ENCODE results near the gene SLC6A9.

- TF ChIP-seq EZH2 (IDR thresholded peaks at IDR 0.05; ENCODE audit: borderline replicate concordance, low read length): no peak
- no peak for TF ChIP-seq CTCF (conservative IDR thresholded peaks at IDR 0.05 in 1 of 2, IDR thresholded peaks at IDR 0.05 in 1 of 2; ENCODE audit: extremely low read depth in 1 of 2, insufficient read depth in 1 of 2, low read depth in 1 of 2, low read length in 2 of 2)
Measured at GRCh38 chr1:44073528-44073927, 42.3 kb upstream of the SLC6A9 start.
